ENCODE data around the gene CDH23. TPM values are rescaled to one million over a fixed set of nuclear protein-coding genes. Genes with fewer than 3 reads are reported as not detected.

Gene CDH23
- total RNA-seq, 1 donor from 2014 or later = 9.4 TPM

- Mint-ChIP-seq H3K27me3 (peaks cover 14% of the 10 kb centered on the region), H3K27ac (peak overlapping the region; percentile 47), H3K4me3 (no peak overlapping the region), H3K4me1 (ENCODE audit: unreplicated experiment) (peaks cover 25% of the 10 kb centered on the region), H3K36me3 (no peaks in the 10 kb centered on the region), H3K9me3 (no peaks in the 10 kb centered on the region)
- DNase-seq (ENCODE audit: extremely low spot score, unreplicated experiment) = no peak
- no peak for TF ChIP-seq CTCF (conservative IDR thresholded peaks at IDR 0.05)
Observed at GRCh38 chr10:71561003-71561574, 164.4 kb downstream of the CDH23 start.

GRCh38 chr10:71562181-71562580 lies 165.5 kb downstream of the CDH23 start:
- TF ChIP-seq CTCF (conservative IDR thresholded peaks at IDR 0.05) = no peak
- no peak overlapping the region for H3K27ac Mint-ChIP-seq
- H3K9me3 Mint-ChIP-seq = no peaks in the 10 kb centered on the region
- no peak for DNase-seq (ENCODE audit: extremely low spot score, unreplicated experiment)
- no peaks in the 10 kb centered on the region for H3K36me3 Mint-ChIP-seq
- peaks cover 25% of the 10 kb centered on the region for H3K4me1 Mint-ChIP-seq (ENCODE audit: unreplicated experiment)
- no peak overlapping the region for H3K4me3 Mint-ChIP-seq
- peaks cover 14% of the 10 kb centered on the region for H3K27me3 Mint-ChIP-seq

- peaks cover 25% of the 10 kb centered on the region for H3K4me1 Mint-ChIP-seq (ENCODE audit: unreplicated experiment)
- no peak for TF ChIP-seq CTCF (conservative IDR thresholded peaks at IDR 0.05)
- DNase-seq (ENCODE audit: extremely low spot score, unreplicated experiment) = no peak
- peaks cover 14% of the 10 kb centered on the region for H3K27me3 Mint-ChIP-seq
- H3K27ac Mint-ChIP-seq = no peak overlapping the region
- H3K4me3 Mint-ChIP-seq = no peak overlapping the region
- H3K36me3 Mint-ChIP-seq = no peaks in the 10 kb centered on the region
- no peaks in the 10 kb centered on the region for H3K9me3 Mint-ChIP-seq
Observed at GRCh38 chr10:71562904-71563303, 166.2 kb downstream of the CDH23 start.

GRCh38 chr10:71564194-71564820 lies 167.6 kb downstream of the CDH23 start:
- TF ChIP-seq CTCF (conservative IDR thresholded peaks at IDR 0.05) = no peak
- H3K36me3 Mint-ChIP-seq = no peaks in the 10 kb centered on the region
- DNase-seq (ENCODE audit: extremely low spot score, unreplicated experiment) = no peak
- no peak overlapping the region for H3K4me3 Mint-ChIP-seq
- peaks cover 25% of the 10 kb centered on the region for H3K4me1 Mint-ChIP-seq (ENCODE audit: unreplicated experiment)
- peaks cover 9% of the 10 kb centered on the region for H3K27me3 Mint-ChIP-seq
- no peak overlapping the region for H3K27ac Mint-ChIP-seq
- no peaks in the 10 kb centered on the region for H3K9me3 Mint-ChIP-seq

GRCh38 chr10:71565284-71566000 lies 168.7 kb downstream of the CDH23 start:
- H3K4me3 Mint-ChIP-seq = no peak overlapping the region
- no peak for DNase-seq (ENCODE audit: extremely low spot score, unreplicated experiment)
- TF ChIP-seq CTCF (conservative IDR thresholded peaks at IDR 0.05) = no peak
- peaks cover 4% of the 10 kb centered on the region for H3K27me3 Mint-ChIP-seq
- peaks cover 25% of the 10 kb centered on the region for H3K4me1 Mint-ChIP-seq (ENCODE audit: unreplicated experiment)
- H3K9me3 Mint-ChIP-seq = no peaks in the 10 kb centered on the region
- no peaks in the 10 kb centered on the region for H3K36me3 Mint-ChIP-seq
- no peak overlapping the region for H3K27ac Mint-ChIP-seq
